Mammary epithelial cell (primary cell): ENCODE results near the gene TXNDC5.

Source experiments
- EZH2 ChIP-seq: IDR thresholded peaks from 2 replicates; pipeline ENCODE4 v1.6.1; 2012; ENCODE audit warnings: low read length, inconsistent platforms, borderline replicate concordance
- TF ChIP-seq, protein P1 (sequence below), 2 donors: IDR thresholded peaks in 1 of 2; conservative IDR thresholded peaks in 1 of 2; 2 replicates each; pipeline ENCODE4 v1.5.1; 2011 to 2012; ENCODE audit warnings: inconsistent platforms in 2 of 2, low read length in 2 of 2, mild to moderate bottlenecking in 2 of 2, control low read depth in 1 of 2, low read depth in 1 of 2; ENCODE audit not compliant: insufficient read depth in 1 of 2; ENCODE audit errors: extremely low read depth in 1 of 2

DNA sequence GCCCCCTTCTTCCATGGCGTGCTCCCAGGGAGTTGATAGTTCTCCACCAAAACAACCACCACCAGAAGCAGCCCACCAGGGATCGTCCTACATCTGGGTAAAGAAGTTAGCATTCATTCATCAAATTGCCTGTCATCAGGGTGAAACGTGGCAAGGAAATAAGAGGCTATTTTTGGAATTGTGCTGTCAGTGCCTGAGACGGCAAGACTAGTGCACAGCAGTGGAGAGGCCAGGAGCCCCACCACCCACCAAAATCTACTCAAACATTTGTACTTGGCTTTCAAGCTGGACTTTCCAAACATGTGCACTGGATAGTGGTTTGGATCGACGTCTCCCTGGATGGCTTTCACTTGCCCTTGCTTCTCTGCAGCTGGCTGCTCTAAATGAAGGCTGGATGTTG lies 44.8 kb downstream of the TXNDC5 start:
- TF ChIP-seq, protein P1, sequence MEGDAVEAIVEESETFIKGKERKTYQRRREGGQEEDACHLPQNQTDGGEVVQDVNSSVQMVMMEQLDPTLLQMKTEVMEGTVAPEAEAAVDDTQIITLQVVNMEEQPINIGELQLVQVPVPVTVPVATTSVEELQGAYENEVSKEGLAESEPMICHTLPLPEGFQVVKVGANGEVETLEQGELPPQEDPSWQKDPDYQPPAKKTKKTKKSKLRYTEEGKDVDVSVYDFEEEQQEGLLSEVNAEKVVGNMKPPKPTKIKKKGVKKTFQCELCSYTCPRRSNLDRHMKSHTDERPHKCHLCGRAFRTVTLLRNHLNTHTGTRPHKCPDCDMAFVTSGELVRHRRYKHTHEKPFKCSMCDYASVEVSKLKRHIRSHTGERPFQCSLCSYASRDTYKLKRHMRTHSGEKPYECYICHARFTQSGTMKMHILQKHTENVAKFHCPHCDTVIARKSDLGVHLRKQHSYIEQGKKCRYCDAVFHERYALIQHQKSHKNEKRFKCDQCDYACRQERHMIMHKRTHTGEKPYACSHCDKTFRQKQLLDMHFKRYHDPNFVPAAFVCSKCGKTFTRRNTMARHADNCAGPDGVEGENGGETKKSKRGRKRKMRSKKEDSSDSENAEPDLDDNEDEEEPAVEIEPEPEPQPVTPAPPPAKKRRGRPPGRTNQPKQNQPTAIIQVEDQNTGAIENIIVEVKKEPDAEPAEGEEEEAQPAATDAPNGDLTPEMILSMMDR (conservative IDR thresholded peaks at IDR 0.05 in 1 of 2, IDR thresholded peaks at IDR 0.05 in 1 of 2; ENCODE audit: extremely low read depth in 1 of 2, insufficient read depth in 1 of 2, low read depth in 1 of 2, low read length in 2 of 2): no peak
- TF ChIP-seq EZH2: no peak
